HG03066 (cell line): ENCODE measurements around the gene H2AZ1.

Experiments used
- ATAC-seq: cut with Tn5 transposase; IDR thresholded peaks from one replicate; pipeline ENCODE4 v1.9.1; 2021; ENCODE audit warnings: low read depth; ENCODE audit not compliant: unreplicated experiment

H2AZ1 gene

DNA sequence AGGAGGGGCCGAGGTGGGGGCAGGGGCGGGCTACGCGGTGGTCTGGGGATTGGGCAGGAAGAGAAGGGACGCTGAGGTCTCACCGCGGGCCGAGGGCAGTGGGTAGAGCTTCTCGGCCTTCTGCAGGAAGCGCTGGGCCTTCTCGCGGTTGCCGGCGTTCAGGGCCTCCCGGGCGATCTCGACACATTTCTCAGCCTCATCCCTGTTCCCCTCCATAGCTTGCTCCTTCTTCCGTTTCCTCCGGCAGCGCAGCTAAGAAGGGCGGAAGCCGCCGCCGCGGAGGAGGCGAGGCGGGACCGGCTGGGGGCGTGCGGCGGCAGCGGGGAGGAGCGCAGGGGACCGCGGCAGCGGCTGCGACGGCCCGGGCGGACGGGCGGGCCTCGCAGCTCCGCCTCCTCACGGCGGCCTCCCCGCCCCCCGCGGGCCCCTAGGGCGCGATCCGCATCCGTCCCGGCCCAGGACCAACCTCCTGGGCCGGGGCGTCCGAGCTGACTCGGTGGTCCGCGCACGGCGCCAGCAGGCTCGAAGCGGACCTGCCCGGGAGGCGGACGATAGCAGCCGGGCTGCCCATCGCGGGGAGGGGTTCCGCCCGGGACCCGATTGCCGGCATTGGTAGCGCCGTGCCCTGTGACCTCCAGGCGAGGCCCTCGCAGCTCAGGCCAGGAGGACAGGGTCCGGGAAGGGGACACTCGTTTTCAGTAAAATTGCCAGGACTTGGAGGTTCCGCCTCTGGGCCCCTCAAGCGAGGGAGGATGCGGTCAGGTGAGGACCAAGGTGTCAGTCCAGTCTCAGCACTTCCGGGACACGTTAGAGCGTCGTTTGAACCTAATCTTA is 3.5 kb downstream of the H2AZ1 start, which contains the start of gene DNAJB14:
Gene DNAJB14, minus strand, starts transcription at position 263 of the 834 bp plus-strand sequence. Its CDS starts 47 bp downstream, at position 216.
- ATAC-seq: peak; percentile 34

DNA sequence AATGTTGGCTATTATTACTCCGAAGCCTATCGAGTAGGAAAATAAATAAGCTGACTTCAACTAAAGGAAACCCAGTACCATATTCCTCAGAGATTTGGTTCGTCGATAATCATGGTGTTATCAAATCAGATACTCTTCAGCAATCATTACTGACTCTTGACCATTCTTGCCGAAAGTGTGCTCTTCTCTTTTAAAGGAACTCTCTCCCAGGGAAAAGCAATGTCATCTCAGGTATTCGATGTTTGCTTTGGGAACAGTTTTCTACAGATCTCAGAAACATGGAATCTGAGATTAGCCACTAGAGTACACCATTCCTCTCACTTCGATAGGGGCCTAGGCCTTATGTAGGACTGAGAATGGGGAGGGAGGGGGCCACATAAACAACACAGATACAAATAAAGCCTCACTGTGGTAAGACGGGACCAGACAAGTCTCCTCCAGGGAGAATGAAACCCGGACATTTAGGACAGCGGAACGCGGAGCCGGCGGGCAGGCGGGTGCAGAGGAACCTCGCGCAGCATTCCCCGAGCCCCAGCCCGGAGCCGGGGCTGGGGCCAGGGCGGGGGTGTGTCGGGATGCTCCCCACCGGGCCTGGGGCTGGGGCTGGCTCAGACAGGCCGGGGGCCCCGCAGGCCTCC is 4.2 kb downstream of the H2AZ1 start:
- peak; percentile 1 for ATAC-seq

DNA sequence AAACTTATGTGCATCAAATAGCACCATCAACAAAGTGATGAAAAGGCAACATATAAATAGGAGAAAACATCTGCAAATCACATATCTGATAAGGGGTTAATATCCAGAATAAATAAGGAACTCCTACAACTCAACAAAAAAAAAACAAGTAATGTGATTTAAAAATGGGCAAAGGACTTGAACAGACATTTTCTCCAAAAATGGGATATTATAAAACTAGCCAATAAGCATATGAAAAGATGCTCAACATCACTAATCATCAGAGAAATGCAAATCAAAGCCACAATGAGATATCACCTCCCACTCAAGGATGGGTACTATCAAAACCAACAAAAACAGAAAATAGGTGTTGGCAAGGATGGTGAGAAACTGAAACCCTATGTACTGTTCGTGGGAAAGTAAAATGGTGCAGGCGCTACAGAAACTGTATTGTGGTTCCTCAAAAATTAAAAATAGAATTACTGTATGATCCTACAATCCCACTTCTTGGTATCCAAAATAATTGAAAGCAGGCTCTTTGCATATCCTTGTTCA is 6.1 kb downstream of the H2AZ1 start:
- no peak for ATAC-seq

DNA sequence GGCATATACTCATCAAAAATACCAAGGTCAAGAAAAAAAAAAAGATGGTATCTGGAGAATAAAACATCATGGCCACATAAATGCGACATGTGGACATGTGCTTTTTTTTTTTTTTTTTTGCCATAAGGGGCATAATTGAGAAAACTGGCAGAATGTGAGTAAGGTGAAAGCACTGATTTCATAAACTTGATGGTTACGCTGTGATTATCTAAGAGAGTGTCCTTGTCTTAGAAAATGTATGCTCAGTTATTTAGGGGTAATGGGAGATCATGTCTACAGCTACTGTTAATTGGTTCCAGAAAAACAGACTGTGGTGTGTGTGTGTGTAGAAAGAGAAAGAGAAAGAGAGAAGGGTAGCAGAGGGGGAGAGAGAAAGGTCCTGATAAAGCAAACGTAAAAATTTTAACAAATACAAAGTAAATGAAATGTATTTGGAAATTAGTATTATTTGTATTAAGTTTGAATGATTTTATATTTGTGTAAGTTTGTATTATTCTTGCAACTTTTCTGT is 11.8 kb downstream of the H2AZ1 start:
- ATAC-seq: no peak

DNA sequence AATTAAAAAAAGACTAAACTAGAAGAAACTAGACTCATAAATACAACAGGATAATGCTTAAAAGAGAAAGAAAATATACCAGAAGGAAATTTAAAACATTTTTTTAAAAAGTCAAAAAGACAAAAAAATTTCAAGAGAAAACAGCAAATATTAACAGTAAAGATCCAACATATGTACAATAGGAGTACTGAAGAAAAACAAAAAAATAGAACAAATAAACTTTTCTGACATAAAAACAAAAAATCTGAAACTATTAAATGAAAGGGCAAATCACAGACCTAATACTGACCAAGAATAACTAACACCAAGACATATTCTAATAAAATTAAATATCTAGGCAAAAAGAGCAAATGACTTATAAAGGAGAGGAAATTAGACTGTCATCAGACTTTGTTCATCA is 15.2 kb downstream of the H2AZ1 start:
- ATAC-seq: no peak

DNA sequence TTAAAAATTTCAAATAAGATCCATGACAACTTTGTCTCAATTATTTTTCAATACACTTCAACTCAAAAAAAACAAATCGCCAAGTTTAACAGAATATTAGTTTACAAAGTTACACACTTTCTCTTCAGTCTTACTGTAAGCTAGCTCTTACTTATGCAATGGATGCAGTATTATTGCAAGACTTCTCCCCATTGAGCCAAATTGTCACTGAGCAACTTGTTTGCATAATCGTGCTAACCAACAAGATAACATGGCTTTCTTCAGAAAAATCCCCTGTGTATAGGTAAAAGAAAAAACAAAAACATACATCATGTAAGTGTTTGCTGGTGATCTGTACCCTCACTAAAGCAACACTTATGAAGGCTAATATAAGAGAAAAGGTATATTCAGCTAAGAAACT is 22.5 kb downstream of the H2AZ1 start:
- no peak for ATAC-seq

DNA sequence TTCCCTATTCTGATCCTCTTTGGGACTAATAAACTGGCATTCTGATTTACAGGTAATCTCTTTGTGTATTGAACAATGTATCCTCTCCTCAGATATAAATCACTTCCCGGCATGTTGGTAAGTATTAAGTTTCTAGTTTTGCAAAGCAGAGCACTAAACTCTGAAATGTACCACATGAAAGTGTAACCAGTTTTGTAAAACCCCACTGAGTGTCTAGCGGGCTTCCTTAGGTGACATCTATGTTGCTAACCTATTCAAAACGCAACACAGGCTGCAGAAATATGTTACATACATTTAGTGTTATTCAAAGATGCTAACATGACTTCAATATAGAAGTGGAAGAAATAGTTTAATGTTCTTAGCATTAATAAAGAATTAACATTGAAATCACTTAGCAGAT is 28.9 kb downstream of the H2AZ1 start:
- ATAC-seq: no peak

DNA sequence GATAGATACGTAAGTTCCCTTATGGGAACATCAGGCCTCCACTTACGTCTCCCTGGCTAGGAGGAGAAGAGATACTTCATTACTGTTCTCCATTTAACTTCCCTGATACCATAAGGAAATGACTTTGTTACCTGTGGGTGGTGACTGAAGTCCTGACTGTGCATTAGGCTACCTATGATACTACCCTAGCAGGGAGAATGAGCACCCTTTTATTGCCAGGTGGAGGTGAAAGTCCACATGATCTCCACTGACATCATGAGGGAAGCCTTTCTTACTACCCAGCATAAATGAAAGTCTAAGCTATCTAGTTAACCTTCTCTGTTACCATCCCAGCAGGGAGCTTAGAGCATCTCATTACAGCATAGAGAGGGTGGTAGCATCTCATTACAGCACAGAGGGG is 31.4 kb downstream of the H2AZ1 start:
- ATAC-seq: no peak

DNA sequence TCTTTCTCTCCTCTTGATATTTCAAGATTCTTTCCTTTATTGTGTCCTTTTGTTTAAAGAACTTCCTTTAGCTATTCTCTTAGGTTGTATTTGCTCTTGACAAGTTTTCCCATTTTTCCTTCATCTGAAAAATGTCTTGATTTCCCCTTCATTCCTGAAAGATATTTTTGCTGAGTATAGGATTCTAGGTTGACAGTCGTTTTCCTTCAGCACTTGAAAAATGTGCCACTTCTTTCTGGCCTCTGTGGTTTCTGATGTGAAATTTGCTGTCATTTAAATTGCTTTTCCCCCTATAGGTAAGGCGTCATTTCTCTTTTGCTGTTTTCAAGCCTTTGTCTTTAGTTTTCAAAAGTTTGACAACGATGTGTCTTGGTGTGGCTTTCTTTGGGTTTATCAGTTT is 32.5 kb downstream of the H2AZ1 start:
- no peak for ATAC-seq

DNA sequence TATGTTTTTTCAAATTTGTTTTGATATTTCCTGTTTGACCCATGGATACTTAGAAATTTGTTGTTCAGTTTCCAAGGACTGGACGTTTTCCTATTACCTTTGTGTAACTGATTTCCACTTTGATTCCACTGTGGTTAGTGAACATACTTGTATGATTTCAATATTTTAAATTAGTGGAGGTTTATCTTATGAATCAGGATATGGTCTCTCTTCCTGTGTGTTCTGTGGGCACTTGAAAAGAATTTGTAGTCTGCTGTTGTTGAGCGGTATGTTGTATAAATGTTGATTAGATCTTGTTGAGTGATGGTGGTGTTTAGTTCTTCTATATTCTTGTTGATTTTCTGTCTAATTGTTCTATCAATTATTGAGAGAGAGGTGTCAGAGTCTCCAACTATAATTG is 34.6 kb downstream of the H2AZ1 start:
- no peak for ATAC-seq
